HG02571 (cell line): Measurements from ENCODE around the gene SEM1.
A peak's percentile ranks its signal among the peaks of the same experiment; 100 is the strongest.
"Not testable (repeated sequence)": the region's sequence is repeated elsewhere in the genome, so short reads cannot be mapped to it uniquely, and the experiment has no call there.

ENCODE experiments used
- ATAC-seq: cut with Tn5 transposase; IDR thresholded peaks from one replicate; pipeline ENCODE4 v1.9.1; 2021; ENCODE audit warnings: mild to moderate bottlenecking, moderate library complexity; ENCODE audit not compliant: unreplicated experiment

Gene SEM1

DNA sequence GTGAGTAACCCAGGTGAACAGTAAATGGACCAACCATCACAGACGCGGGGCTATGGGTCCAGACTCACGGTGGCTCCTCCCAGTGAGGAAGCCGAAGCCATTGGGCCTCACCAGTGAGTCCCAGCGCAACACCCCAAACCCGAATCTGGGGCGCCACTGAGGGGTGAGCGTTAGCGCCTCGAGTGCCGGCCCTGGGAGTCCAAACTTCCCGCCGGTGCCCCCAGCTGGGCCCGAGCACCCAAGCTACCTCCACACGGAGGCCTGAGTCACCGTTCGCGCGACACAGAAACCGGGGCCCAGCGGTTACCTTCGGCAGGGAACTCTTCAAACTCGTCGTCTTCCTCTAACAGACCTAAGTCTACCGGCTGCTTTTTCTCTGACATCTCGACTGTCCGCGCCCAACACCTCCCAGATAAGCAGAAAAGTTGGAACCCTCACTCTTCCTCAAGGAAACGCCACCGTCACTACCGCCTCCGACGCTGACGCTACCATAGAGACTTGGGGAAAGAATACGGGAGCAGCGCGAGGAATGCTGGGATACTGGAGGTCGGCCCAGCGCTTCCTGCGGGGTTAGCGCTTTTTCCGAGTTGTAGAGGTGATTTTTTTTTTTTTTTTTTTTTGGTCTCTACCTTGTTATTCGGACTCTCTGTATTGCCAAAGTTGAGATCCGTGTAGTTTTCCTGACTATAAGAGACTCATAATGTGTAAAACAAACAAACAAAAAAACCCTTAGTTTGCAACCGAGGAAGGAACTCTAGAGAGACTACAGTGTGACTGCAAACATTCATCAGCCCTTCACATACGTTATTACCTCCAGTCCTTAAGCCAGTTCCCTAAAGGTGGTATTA is at the start of gene SEM1:
TSS of gene SEM1 (minus strand) at position 466 of the 848 bp plus-strand sequence. CDS start at position 383, 83 bp downstream.
- ATAC-seq: peak; percentile 96

DNA sequence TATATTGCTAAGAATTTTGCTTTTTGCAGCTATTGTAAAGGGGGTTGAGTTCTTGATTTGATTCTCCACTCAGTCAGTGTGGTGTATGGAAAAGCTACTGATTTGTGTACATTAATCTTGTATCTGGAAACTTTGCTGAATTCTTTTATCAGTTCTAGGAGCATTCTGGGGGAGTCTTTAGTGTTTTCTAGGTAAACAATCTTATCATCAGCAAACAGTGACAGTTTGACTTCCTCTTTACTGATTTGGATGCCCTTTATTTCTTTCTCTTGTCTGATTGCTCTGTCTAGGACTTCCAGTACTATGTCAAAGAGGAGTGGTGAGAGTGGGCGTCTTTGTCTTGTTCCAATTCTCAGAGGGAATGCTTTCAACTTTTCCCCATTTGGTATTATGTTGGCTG is 48.2 kb upstream of the SEM1 start:
- ATAC-seq: not testable (repeated sequence)

DNA sequence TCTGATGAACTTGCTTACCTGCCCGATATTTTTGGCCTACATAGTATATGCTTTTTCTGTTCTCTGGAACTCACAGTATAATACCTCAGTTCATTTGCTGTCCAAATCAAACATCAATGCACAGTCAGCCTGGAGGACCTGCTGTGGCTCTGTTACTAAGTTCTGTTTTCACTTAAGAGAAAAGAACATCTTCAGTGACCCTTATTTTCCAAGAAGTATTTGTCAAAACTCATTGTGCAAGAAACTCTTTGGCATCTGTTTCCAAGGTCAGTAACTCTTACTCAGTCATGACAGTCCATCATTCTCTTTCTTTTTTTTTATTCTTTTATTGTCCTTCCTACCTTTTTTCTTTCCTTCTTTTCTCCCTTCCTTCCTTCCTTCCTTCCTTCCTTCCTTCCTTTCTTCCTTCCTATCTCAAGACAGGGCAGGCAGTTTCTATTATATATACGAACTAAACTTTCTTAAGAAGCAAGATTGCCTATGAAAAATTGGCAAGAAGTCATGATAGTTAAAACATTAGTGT is 37.8 kb upstream of the SEM1 start:
- ATAC-seq: no peak

GRCh38 chr7:96740130-96740529 is 30.5 kb upstream of the SEM1 start:
- no peak for ATAC-seq

DNA sequence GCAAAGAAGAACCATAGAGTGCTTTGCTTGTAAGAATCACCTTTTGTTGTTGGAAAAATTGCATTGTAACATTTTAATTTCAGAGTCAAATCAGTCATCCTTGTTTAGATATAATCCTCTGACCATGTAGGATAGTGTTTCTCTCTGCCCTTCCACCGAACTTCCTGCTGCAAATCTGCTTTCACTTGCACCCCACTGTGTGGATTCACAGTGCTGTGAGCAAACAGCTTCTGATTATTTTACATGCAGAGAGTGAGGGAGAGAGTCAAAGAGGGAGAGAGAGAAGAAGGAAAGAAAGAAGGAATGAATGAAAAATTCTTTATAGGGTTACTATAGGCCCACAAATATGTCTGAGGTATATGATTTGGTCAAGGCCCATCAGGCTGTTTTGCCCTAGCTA is 30.0 kb upstream of the SEM1 start:
- no peak for ATAC-seq

- no peak for ATAC-seq
Observed at GRCh38 chr7:96739167-96739566, 29.5 kb upstream of the SEM1 start.

DNA sequence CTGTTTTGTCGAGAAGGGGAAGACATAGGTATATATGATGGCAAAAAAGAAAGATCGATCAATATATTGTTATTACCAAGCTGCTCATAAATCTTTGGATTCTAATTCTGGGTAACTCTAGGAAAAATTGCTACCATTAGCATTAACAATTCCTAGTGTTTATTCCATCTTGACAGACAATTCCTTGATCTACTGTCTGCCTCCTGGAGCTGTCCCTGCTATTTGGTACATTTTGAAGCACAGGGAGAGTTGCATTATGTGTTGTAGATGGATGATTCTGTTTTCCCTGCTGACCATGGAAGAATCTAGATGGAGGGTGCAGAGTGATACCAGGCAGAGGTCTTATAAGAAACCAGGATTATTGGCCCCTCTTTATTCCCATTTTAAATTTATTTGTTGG is 29.1 kb upstream of the SEM1 start:
- ATAC-seq: no peak

DNA sequence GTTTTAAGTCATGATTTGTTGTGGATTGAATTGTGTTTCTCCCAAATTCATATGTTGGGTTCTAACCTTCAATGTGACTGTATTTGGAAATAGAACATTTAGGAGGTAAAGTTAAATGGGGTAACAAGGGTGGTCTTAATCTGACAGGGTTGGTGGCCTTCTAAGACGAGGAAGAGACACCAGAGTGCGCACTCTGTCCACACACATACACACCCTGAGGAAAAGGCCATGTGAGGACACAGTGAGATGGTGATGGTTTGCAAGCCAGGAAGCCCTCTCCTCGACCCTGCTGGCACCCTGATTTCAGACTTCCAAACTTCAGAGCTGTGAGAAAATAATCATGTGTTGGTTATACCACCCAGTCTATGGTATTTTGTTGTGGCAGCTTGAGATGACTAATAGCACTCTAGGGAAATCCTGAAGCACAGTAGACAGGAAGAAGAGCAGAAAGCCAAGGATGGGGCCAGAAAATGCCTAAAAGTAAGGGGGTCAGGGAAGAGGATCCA is 28.0 kb upstream of the SEM1 start:
- no peak for ATAC-seq

DNA sequence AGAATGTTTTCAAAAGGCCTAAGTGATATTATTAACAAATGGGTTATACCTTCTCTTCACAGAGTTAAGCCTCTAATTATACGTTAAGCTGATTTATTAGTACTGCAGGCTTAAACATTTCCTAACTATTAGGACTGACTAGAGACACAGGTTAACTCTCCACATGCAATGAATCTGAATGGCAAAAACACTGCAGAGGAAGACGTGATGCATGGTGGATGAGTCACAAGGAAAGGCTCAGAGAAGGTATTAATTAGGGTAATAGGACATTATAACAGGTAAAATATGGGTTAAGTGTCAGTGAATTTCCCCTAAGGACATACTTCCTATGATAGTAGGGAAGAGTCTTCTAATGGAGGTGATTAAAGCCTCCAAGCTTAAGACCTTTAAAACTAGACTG is 24.7 kb upstream of the SEM1 start:
- ATAC-seq: no peak

- no peak for ATAC-seq
Observed at GRCh38 chr7:96729820-96730219, 20.2 kb upstream of the SEM1 start.

DNA sequence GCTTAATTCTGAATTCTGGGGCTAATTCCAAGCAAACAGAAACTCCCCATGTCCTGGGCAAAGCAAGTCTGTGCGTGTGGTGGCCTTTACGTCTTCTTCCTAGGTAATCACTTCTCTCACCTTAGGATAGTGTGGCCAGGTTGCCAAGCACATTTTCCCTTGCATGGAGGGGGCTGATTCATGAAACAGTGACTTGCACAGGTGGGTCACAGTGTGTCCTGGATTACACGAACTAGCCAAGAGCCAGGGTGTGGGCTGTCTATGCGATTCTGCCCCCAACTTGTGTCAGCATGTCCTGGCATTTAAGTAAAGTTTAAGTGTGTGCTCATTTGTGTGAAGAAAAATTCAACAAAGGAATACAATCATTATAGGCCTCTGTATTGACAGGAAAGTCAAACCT is 18.5 kb upstream of the SEM1 start:
- ATAC-seq: no peak

GRCh38 chr7:96727534-96728088 is 18.0 kb upstream of the SEM1 start:
- ATAC-seq: no peak

DNA sequence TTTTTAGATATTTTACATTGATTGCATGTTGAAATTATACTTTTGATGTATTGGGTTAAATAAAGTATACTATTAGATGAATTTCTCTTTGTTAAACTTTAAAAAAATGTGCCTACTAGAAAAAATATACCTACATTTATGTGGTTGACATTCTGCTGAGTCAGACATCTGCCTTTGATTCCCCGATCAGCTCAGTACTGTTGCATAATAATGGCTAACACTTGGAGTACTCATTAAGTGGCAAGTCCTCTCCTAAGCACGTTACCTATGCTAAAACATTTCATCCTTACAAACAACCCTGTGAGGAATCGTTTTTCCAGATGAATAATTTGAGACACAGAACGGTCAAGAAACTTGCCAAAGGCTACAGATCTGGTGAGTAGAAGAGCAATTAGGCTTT is 14.0 kb upstream of the SEM1 start:
- no peak for ATAC-seq

GRCh38 chr7:96722928-96723327 is 13.3 kb upstream of the SEM1 start:
- ATAC-seq: not testable (repeated sequence)

- no peak for ATAC-seq
Observed at GRCh38 chr7:96720843-96721242, 11.2 kb upstream of the SEM1 start.

DNA sequence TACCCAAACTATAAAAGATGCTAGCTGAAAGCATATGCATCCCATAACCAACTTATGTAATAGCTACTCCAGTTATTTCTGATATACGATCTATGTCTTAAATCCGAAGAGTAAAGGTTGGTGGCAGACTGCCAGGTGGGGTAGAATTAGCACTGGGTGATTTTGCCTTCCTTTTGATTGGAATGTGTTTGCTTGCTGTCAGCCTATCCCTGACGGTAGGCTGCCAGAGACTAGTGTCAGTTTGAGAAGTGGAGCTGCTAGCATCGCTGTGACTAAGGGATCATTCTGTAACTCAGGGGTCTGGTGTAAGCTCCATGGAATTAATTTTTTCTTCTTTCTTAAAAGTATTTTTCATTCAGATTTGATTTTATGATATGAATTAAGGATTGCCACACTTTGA is 9.5 kb upstream of the SEM1 start:
- ATAC-seq: no peak

- no peak for ATAC-seq
Observed at GRCh38 chr7:96718107-96719003, 8.7 kb upstream of the SEM1 start.

DNA sequence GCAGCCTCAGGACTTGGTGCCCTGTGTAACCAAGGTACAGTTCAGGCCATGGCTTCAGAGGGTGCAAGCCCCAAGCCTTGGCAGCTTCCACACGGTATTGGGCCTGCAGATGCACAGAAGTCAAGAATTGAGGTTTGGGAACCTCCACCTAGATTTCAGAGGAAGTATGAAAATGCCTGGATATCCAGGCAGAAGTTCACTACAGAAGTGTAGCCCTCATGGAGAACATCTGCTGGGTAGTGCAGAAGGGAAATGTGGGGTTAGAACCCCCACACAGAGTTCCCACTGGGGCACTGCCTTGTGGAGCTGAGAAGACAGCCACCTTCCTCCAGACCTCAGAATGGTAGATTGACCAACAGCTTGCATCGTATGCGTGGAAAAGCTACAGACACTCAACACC is 3.4 kb upstream of the SEM1 start:
- no peak for ATAC-seq

- ATAC-seq: no peak
Observed at GRCh38 chr7:96710544-96710943, 898 bp upstream of the SEM1 start.

GRCh38 chr7:96708872-96709271 is 774 bp downstream of the SEM1 start:
- ATAC-seq: peak; percentile 5
